Testis (tissue), 2 donors: ENCODE measurements around the gene HUNK.

Experiments used
- CTCF ChIP-seq, 3 experiments: fragments of 450-650 bp in 2 of 3; fragments of 200-600 bp in 1 of 3; sonication (generic) in 1 of 3; IDR thresholded peaks; one replicate each; pipeline ENCODE4 v1.5.1; 2016 to 2019; ENCODE audit warnings: antibody characterized with exemption in 3 of 3, mild to moderate bottlenecking in 2 of 3, moderate library complexity in 1 of 3
- POLR2A ChIP-seq: fragments of 450-650 bp; IDR thresholded peaks from one replicate; pipeline ENCODE4 v1.6.1; 2017; ENCODE audit warnings: antibody characterized with exemption, mild to moderate bottlenecking, moderate library complexity

- TF ChIP-seq CTCF (IDR thresholded peaks at IDR 0.05) (no peak), POLR2A (no peak)
Observed at GRCh38 chr21:32048353-32048752, 175.5 kb downstream of the HUNK start.
